C4-2B (cell line): ENCODE measurements around the gene CDC73.

Experiments used
- ZFX ChIP-seq: fragments of 450-650 bp; IDR thresholded peaks from 2 replicates; pipeline ENCODE4 v1.6.1; 2017
- TF ChIP-seq, protein P1 (sequence below): fragments of 450-650 bp; conservative IDR thresholded peaks from 2 replicates; pipeline ENCODE4 v1.5.1; 2017; ENCODE audit warnings: mild to moderate bottlenecking

DNA sequence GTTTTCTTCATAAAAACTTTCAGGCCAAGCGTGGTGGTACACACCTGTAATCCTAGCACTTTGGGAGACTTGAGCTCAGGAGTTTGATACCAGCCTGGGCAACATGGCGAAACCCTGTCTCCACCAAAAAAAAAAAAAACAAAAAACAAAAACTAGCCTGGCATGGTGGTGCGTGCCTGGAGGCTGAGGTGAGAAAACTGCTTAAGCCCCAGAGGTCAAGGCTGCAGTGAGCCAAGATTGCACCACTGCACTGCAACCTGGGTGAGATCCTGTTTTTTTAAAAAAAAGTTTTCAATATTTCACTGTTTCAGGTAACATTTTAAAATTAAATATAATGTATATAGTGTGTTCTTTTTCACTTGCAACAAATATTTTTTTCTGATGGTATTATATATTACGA lies 78.1 kb downstream of the CDC73 start:
- TF ChIP-seq, protein P1, sequence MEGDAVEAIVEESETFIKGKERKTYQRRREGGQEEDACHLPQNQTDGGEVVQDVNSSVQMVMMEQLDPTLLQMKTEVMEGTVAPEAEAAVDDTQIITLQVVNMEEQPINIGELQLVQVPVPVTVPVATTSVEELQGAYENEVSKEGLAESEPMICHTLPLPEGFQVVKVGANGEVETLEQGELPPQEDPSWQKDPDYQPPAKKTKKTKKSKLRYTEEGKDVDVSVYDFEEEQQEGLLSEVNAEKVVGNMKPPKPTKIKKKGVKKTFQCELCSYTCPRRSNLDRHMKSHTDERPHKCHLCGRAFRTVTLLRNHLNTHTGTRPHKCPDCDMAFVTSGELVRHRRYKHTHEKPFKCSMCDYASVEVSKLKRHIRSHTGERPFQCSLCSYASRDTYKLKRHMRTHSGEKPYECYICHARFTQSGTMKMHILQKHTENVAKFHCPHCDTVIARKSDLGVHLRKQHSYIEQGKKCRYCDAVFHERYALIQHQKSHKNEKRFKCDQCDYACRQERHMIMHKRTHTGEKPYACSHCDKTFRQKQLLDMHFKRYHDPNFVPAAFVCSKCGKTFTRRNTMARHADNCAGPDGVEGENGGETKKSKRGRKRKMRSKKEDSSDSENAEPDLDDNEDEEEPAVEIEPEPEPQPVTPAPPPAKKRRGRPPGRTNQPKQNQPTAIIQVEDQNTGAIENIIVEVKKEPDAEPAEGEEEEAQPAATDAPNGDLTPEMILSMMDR = no peak
- no peak for TF ChIP-seq ZFX
